ENCODE data around the gene OR6S1. TPM values are rescaled to one million over a fixed set of nuclear protein-coding genes. Genes with fewer than 3 reads are reported as not detected.

Gene OR6S1
- total and polyA plus RNA-seq, 2 experiments from 2014 or later: not detected

- H3K9me2 ChIP-seq (ENCODE audit: insufficient read depth): no peaks in the 10 kb centered on the region
- H3K4me3 ChIP-seq: peak overlapping the region; percentile 46
- H3K27ac ChIP-seq (ENCODE audit: low read depth): no peak overlapping the region
- ATAC-seq (peak; percentile 79), DNase-seq (ENCODE audit: low spot score) (peak; percentile 96)
- peak overlapping the region; percentile 71 for H3K4me2 ChIP-seq
- Mint-ChIP-seq H3K27ac (no peak overlapping the region), H3K27me3 (ENCODE audit: insufficient read depth, low read depth, poor library complexity) (peaks cover 54% of the 10 kb centered on the region), H3K4me3 (peak overlapping the region; percentile 80), H3K4me1 (peaks cover 30% of the 10 kb centered on the region), H3K9me3 (peaks cover 6% of the 10 kb centered on the region; the same call in 2 of the 3 replicates), H3K36me3 (ENCODE audit: low read depth) (no peaks in the 10 kb centered on the region; the same call in 2 of the 3 replicates)
- no peaks in the 10 kb centered on the region for H4K20me1 ChIP-seq (replicated peaks; ENCODE audit: insufficient read depth)
- peaks cover 15% of the 10 kb centered on the region; the same call in 1 of the 2 replicates for H3K4me1 ChIP-seq (ENCODE audit: insufficient read depth)
- H3F3A ChIP-seq (replicated peaks; ENCODE audit: low read depth): no peaks in the 10 kb centered on the region; the same call in 1 of the 2 replicates
- H3K79me2 ChIP-seq (replicated peaks; ENCODE audit: insufficient read depth): no peaks in the 10 kb centered on the region
- no peaks in the 10 kb centered on the region for H3K36me3 ChIP-seq (ENCODE audit: insufficient read depth)
- H2AFZ ChIP-seq: no peak overlapping the region
- peaks cover 39% of the 10 kb centered on the region for H3K27me3 ChIP-seq (ENCODE audit: insufficient read depth)
- no peak for TF ChIP-seq ETS1 (IDR thresholded peaks at IDR 0.05)
- no peak for TF ChIP-seq POLR2AphosphoS5 (IDR thresholded peaks at IDR 0.05; ENCODE audit: low read depth)
- TF ChIP-seq EZH2 (IDR thresholded peaks at IDR 0.05; ENCODE audit: low read depth, unreplicated experiment): no peak
- no peak for TF ChIP-seq JUNB (IDR thresholded peaks at IDR 0.05; ENCODE audit: unreplicated experiment)
- TF ChIP-seq CTCF (conservative IDR thresholded peaks at IDR 0.05; ENCODE audit: low read depth in 2 of 2): peak; percentile 78
- TF ChIP-seq CREB1 (CRISPR knock-in tag; IDR thresholded peaks at IDR 0.05; ENCODE audit: low read depth): 0 out of 2 replicates have a peak, but pooled peaks have one; percentile 19
- TF ChIP-seq ZNF462 (CRISPR knock-in tag; IDR thresholded peaks at IDR 0.05): no peak
- TF ChIP-seq STAT1 (IDR thresholded peaks at IDR 0.05; ENCODE audit: unreplicated experiment): no peak
- no peak for TF ChIP-seq REST (IDR thresholded peaks at IDR 0.05; ENCODE audit: unreplicated experiment)
- TF ChIP-seq NANOG (IDR thresholded peaks at IDR 0.05; ENCODE audit: borderline replicate concordance): no peak
Observed at GRCh38 chr14:20657216-20658211, 16.0 kb upstream of the OR6S1 start.
